ENCODE results near the gene MAML2.

The MAML2 gene

GRCh38 chr11:96339706-96340554 is 3.1 kb downstream of the MAML2 start:
- peak; percentile 57 for DNase-seq (ENCODE audit: low read depth, low spot score)

DNA sequence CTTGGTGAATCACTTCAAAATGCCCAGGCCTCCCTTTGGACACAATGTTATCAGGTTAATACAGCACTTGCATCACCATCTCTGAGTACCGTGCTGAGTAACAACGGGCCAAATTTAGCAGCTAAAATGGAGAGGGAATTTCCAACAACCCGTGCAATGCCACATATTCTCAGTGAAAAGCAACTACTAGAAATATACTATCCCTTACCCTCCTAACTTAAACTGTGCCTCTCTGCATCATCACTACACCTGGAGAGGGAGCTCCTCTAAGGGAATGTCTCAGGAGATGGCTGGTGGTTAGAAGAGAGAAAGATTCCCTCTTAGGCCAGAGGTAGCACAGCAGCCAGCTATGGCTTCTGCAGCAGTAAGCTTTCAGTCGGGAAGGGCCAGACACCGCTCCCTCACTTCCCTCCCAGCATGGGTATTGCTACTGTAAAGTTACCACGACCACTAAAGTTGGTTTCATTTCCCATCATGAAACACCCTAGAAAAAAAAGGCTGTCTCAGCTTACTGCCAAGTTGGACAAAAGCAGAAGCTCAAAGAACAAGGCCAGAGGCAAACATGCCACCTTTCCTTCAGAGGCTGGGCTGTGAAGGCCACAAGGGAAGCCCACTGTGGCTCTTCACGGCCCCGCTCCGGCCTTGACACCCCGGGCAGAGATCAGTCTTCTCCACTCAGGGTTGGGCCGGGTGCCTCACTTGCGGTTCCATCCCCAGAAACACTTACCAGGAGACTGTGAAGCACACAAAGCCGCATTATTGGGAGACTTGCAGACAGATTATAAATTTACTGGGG is 3.9 kb downstream of the MAML2 start:
- peak; percentile 69 for DNase-seq (ENCODE audit: low read depth, low spot score)

DNA sequence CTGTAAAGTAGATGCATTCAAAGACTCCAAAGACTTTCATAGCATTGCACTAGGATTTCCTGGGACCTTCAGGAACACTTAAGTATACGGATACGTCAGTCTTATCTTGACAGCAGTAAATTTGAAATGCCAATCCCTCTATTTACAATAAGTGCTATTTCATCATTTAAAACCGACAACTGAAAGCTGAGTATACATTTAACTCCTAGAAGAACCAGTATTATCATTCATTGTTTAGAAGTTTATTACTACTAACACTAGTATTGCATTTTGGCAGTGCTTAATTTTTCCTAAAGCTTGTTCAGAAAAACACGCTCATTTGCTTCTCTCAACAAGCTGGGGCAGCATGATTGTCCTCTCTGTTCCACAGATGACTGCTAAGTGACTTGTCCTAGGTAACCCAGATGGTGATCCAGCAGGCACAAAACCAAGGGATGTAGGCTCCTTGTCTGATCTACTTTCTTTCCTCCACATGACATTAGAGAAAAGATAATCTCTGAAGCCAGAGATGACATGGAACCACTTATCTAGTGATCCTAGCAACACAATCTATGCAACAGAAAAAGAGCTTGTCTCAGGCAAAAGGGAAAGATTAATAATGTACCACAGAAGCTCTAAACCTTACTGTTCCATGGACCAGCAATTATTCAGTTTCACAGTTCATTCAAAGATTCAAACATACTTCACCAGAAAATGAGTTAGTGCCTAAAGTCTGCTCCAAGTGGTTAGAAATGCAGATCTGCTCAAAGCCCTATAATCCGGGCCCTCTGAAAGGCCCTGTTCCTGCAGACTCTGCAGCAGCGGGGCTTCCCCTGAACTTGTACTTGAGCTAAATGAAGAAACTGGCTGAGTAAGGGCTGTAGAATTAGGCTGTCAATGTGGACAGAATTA is 5.2 kb downstream of the MAML2 start:
- peak; percentile 58 for DNase-seq (ENCODE audit: low read depth, low spot score)

DNA sequence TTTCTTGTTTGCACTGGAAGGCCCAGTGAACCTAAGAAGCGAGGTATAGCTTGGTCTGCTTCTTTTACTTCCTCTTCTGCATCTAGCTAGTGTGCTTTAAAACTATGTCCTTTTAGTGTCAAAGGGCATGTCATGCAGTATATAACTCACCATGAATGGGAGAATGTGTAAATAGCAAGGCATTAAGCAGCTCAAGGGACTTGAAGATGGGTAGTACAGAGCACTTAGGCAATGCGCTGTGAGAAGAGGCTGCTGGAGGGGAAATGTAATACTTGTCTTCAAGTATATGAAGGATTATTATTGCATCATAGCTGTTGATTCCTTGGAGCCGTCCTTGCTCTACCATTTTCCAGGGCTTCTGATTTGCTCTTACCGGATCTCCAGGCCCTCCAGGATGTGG is 7.6 kb downstream of the MAML2 start:
- no peak for DNase-seq (ENCODE audit: low read depth, low spot score)

DNA sequence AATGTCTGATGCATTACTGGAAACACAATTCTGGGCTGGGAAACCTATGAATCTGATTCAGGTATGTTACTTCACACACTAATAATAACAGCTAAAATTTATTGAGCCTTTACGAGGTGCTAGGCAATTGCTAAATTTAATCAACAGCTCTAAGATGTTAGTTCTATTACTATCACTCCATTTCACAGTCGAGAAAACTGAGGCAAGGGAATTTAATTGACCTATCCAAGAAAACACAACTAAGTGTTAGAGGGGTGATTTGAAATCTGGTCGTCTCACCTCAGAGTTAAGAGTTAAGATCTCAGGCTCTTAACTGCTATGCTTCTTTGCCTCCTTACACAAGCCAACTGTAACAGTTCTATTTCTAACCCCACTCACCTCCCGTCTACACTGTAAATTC is 8.8 kb downstream of the MAML2 start:
- DNase-seq (ENCODE audit: low read depth, low spot score) = no peak

GRCh38 chr11:96333191-96333719 is 9.7 kb downstream of the MAML2 start:
- DNase-seq (ENCODE audit: low read depth, low spot score) = peak; percentile 50

- no peak for DNase-seq (ENCODE audit: low read depth, low spot score)
These were observed 10.7 kb downstream of the MAML2 start for GRCh38 chr11:96332126-96332771.

GRCh38 chr11:96331699-96332116 is 11.3 kb downstream of the MAML2 start:
- no peak for DNase-seq (ENCODE audit: low read depth, low spot score)

DNA sequence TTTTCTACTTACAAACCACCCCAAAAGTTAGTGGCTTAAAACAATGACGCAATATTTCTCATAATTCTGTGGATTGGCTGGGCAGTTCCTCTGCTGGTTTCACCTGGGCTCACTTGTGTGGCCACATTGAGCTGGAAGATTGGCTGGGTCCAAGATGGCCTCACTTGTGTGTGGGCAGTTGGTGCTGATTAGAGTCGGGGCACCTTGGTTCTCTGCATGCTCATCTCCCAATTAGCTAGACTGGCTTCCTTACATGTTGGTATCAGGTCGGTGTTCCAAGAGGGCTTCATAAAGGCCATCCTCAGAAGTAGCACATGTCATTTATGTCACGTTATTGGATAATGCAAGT is 12.5 kb downstream of the MAML2 start:
- no peak for DNase-seq (ENCODE audit: low read depth, low spot score)

DNA sequence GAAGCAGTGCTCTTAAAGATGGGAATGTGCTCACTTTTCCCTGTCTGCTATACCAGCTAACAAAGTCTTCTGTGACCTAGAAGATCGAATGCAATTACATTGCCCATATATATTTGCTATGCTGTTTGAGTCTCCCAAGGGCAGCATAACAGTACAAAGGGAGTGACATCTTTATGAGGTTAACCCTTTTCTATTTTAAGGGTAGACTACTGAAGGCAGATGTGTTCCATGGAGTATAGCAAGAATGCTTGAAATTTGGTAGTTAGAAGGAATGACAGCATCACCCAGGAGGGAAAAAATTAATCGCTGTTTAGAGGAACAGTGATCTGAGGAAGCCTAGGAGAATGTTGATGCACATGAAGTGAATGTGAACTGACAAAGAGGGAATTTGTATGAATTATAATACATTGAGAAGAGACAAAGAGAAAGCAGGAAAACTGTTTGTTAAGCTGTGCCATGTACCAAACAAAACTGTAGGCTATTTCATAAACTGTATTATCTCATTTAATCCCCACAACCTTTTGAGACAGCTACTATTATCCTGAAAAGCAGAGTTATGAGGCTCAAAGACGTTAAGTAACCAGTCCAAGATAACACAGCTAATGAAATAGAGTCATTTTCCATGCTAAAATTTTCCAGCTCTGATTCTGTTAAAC is 13.0 kb downstream of the MAML2 start:
- no peak for DNase-seq (ENCODE audit: low read depth, low spot score)

GRCh38 chr11:96329419-96329818 is 13.6 kb downstream of the MAML2 start:
- no peak for DNase-seq (ENCODE audit: low read depth, low spot score)

GRCh38 chr11:96328395-96329010 is 14.5 kb downstream of the MAML2 start:
- DNase-seq (ENCODE audit: low read depth, low spot score) = no peak

DNA sequence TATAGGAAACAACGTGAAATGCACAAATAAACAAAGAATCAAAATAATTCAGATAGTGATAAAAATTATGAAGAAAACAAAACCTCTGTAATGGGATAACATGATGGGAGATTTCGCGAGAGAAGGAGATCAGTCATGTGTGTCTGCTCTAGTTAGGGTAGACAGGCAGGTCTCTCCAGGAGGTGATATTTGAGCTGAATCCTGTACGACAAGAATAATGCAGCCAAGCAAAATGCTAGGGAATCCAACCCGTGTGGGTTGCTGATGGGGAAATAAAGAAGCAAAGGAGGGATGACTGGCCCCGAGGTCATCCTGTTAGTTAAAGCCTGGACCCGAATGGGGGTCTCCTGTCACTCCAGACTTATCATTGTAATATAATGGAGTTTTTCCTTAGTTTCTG is 16.0 kb downstream of the MAML2 start:
- DNase-seq (ENCODE audit: low read depth, low spot score) = no peak

DNA sequence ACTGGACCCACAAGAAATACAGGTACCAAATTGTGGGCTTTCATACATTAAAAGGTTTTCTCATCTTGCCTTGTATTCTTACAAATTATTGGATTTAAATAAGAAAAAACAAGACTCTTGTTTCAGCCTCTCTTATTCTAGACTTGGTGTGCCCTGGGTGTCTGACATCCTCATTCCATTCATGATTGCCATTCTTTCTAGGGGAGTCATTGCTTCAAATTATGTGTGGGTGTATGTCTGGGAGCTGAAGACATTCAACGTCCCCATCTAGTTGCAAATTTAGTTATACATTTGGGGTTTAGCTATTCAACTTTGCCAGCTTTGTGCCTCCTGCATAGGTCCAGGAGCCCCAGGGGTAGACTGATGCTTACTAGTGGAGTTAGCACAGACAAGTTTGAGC is 18.1 kb downstream of the MAML2 start:
- DNase-seq (ENCODE audit: low read depth, low spot score) = peak; percentile 88

GRCh38 chr11:96323642-96323985 is 19.4 kb downstream of the MAML2 start:
- DNase-seq (ENCODE audit: low read depth, low spot score) = no peak

DNA sequence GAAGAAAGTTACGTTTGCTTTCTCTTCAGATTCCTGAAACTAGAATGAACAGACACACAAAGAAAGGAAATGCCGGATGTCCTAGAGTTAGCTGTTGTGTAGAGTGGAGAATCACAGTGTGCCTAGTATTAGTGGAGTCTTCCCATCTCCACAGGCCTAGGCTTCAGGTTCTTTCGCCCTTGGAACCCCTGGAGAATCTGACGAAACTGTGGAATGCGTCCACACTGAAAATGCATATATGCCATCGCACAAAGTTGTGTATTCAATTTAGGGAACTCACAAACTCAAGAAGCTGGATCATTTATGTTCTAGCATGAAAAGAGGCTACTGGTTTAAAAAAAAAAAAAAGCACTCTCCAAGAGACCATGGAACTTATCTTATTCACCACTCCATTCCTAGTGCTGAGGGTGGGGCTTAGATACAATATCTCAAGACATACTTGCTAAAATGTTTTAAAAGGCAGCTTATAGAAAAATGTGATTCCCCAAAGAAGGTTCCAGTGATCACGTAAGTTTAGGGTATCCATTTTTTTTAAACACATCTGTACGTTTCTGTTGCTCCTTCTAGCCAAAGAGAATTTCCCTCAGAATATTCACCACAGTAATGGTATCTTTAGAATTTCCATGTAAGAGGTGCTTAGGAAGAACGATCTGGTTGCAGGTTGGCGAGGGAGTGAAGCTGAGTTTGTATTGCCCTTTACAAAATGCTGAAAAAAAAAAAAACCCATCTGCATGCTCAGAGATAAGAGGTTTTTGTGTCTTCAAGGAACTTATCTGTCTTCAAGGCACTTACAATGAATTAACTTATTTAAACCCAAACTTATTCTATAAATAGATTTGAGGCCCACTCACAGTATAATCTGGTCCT is 20.0 kb downstream of the MAML2 start:
- no peak for DNase-seq (ENCODE audit: low read depth, low spot score)

GRCh38 chr11:96321091-96321490 is 21.9 kb downstream of the MAML2 start:
- no peak for DNase-seq (ENCODE audit: low read depth, low spot score)

GRCh38 chr11:96319898-96320656 is 22.9 kb downstream of the MAML2 start:
- no peak for DNase-seq (ENCODE audit: low read depth, low spot score)

DNA sequence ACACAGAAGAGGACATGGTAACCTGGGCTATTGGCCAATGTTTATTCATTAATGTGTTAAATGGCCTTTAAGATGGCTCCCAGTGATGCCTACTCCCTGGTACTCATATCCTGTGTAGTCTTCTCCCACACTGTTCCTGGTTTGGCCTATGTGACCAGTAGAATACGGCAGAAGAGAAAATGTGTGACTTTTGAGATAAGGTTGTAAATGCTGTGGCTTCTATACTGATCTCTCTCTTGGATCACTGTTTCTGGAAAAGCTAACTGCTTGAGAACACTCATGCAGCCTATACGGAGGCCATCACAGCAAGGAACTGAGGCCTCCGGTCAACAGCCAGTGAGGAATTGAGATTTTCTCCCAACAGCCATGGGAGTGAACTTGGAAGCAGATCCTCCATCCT is 24.1 kb downstream of the MAML2 start:
- no peak for DNase-seq (ENCODE audit: low read depth, low spot score)
